OCI-LY7 (cell line): ENCODE measurements around the gene FN3K. TPM values are rescaled to one million over a fixed set of nuclear protein-coding genes. Genes with fewer than 3 reads are reported as not detected.

Source experiments
- BruUV-seq: library from RNA; stranded (reverse); fragments of 400-500 nt; replicated peaks from 2 replicates; lab custom pipeline; 2021; lab: Mats Ljungman, UMichigan
- CTCF ChIA-PET: fragments of 300-600 bp; sonication (Branson Sonifier 250); formaldehyde crosslinking; loops from one replicate; lab custom pipeline; 2022; ENCODE audit warnings: antibody characterized with exemption; ENCODE audit not compliant: unreplicated experiment; lab: Charles Lee
- POLR2A ChIA-PET: fragments of 300-600 bp; sonication (Branson Sonifier 250); formaldehyde crosslinking; loops from one replicate; lab custom pipeline; 2022; ENCODE audit warnings: antibody characterized with exemption; lab: Charles Lee
- DNase-seq: peaks from one replicate; pipeline ENCODE4 v3.0.0-alpha.2; 2015; ENCODE audit warnings: low spot score
- H2AFZ ChIP-seq: fragments of 200-600 bp; sonication (generic), shearing (Covaris generic); 2 replicates; pipeline ENCODE4 v1.6.1; 2014; ENCODE audit warnings: mild to moderate bottlenecking, antibody characterized with exemption, low read length, moderate library complexity
- H3K27ac ChIP-seq: fragments of 200-600 bp; sonication (generic); 2 replicates; pipeline ENCODE4 v1.5.1; 2014; ENCODE audit warnings: mixed run types, low read depth, mild to moderate bottlenecking, moderate library complexity, low read length, inconsistent platforms; ENCODE audit not compliant: poor library complexity, severe bottlenecking
- H3K36me3 ChIP-seq: fragments of 200-600 bp; sonication (generic); 2 replicates; pipeline ENCODE4 v1.6.1; 2014; ENCODE audit warnings: mild to moderate bottlenecking, antibody characterized with exemption, low read length, moderate library complexity, mixed read lengths; ENCODE audit not compliant: insufficient read depth
- H3K4me1 ChIP-seq: fragments of 200-600 bp; sonication (generic); 2 replicates; pipeline ENCODE4 v1.5.1; 2014; ENCODE audit warnings: mild to moderate bottlenecking, low read length; ENCODE audit not compliant: insufficient read depth, poor library complexity, severe bottlenecking
- H3K4me2 ChIP-seq: fragments of 200-600 bp; sonication (generic); 2 replicates; pipeline ENCODE4 v1.6.1; 2014; ENCODE audit warnings: mild to moderate bottlenecking, low read length
- H3K4me3 ChIP-seq: fragments of 200-600 bp; sonication (generic); 2 replicates; pipeline ENCODE4 v1.5.1; 2014; ENCODE audit warnings: mild to moderate bottlenecking, low read depth, low read length; ENCODE audit not compliant: poor library complexity, severe bottlenecking
- H3K79me2 ChIP-seq: fragments of 200-600 bp; sonication (generic); 2 replicates; pipeline ENCODE4 v1.6.1; 2016; ENCODE audit warnings: low read depth, mild to moderate bottlenecking, low read length, moderate library complexity, mixed read lengths; ENCODE audit not compliant: insufficient read depth
- H3K9me2 ChIP-seq: fragments of 200-600 bp; sonication (generic); 2 replicates; pipeline ENCODE4 v1.6.1; 2016; ENCODE audit warnings: mild to moderate bottlenecking, low read length, mixed read lengths; ENCODE audit not compliant: insufficient read depth
- H3K9me3 ChIP-seq: fragments of 200-600 bp; sonication (generic); 2 replicates; pipeline ENCODE4 v1.6.1; 2014; ENCODE audit warnings: mild to moderate bottlenecking, mixed run types, low read length, mixed read lengths
- H4K20me1 ChIP-seq: fragments of 200-600 bp; sonication (generic); 2 replicates; pipeline ENCODE4 v1.6.1; 2014; ENCODE audit warnings: mild to moderate bottlenecking, antibody characterized with exemption, low read length, moderate library complexity, mixed read lengths; ENCODE audit not compliant: insufficient read depth
- CTCF ChIP-seq: fragments of 200-600 bp; sonication (generic); conservative IDR thresholded peaks from 2 replicates; pipeline ENCODE4 v1.5.1; 2014; ENCODE audit warnings: mild to moderate bottlenecking, antibody characterized with exemption, low read length, moderate library complexity, mixed read lengths
- EZH2phosphoT487 ChIP-seq: fragments of 200-600 bp; sonication (generic); IDR thresholded peaks from 2 replicates; pipeline ENCODE4 v1.6.1; 2018; ENCODE audit warnings: low read depth, borderline replicate concordance, mild to moderate bottlenecking, mixed run types, antibody characterized with exemption, low read length, moderate library complexity, mixed read lengths
- intact Hi-C: fragments of 100-400 bp; cut with micrococcal nuclease; formaldehyde crosslinking; loops from one replicate; pipeline ENCODE4 v1.10.0; 2022; ENCODE audit not compliant: unreplicated experiment
- total RNA-seq, 2 experiments: library from RNA; depleted of rRNA in 1 of 2; stranded (reverse); fragments of >200 nt in 1 of 2; shearing (Covaris generic) in 1 of 2; gene quantifications; 2 replicates each; pipeline ENCODE4 v1.2.3, GENCODE V29; 2014 to 2022

The FN3K gene
- total RNA-seq, 2 experiments from 2014 or later: 3.8 to 32.3 TPM

DNA sequence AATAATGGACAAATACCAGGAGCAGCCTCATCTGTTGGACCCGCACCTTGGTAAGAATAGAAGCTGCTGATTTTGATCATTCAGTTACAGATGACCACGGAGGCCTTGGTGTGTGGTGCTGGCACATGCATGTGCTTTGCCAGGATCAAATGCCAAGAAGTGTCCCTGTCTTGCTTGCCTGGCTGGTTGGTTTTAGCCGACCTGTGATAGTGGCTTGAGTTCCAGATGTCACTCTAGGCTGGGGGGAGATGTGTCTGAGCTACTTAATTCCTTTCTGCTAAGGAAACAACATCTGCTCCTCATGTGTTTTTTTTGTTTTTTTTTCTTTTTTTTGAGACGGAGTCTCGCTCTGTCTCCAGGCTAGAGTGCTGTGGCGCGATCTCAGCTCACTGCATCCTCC, 20.8 kb downstream of the FN3K start:
- peaks cover 31% of the 10 kb centered on the region for H3K4me1 ChIP-seq
- no peaks in the 10 kb centered on the region for H4K20me1 ChIP-seq
- ChIA-PET POLR2A (interaction anchor here (0.6 to 1.8 kb wide), 4 partner anchors 40 to 413 kb away, joined by 3 to 5 read pairs (median 4); no protein-coding TSS in a partner anchor), CTCF (no interaction called here)
- no peaks in the 10 kb centered on the region for H3K9me2 ChIP-seq
- no peak for DNase-seq
- no peaks in the 10 kb centered on the region for H3K9me3 ChIP-seq
- no TSS peak for BruUV-seq
- H3K4me3 ChIP-seq: no peak overlapping the region
- H2AFZ ChIP-seq: no peak overlapping the region
- TF ChIP-seq EZH2phosphoT487: no peak
- no peak for TF ChIP-seq CTCF
- H3K36me3 ChIP-seq: peaks cover 46% of the 10 kb centered on the region
- H3K79me2 ChIP-seq: peaks cover 33% of the 10 kb centered on the region
- intact Hi-C loops: no loop called here
- no peak overlapping the region for H3K4me2 ChIP-seq
- H3K27ac ChIP-seq: no peak overlapping the region

- H2AFZ ChIP-seq: no peak overlapping the region
- H3K4me1 ChIP-seq: no peaks in the 10 kb centered on the region
- POLR2A ChIA-PET: interaction anchor here (0.6 kb wide), 2 partner anchors 280 to 358 kb away, joined by 3 to 6 read pairs; no protein-coding TSS in a partner anchor
- H3K4me3 ChIP-seq: no peak overlapping the region
- H3K9me3 ChIP-seq: peaks cover 12% of the 10 kb centered on the region; the same call in 1 of the 2 replicates
- intact Hi-C loops: loop anchor here (5.0 kb wide), 1 partner anchor 413 kb away; no protein-coding TSS in a partner anchor
- no peak overlapping the region for H3K4me2 ChIP-seq
- no peak overlapping the region for H3K27ac ChIP-seq
- TF ChIP-seq CTCF: no peak
- H3K9me2 ChIP-seq: no peaks in the 10 kb centered on the region
- H4K20me1 ChIP-seq: no peaks in the 10 kb centered on the region
- H3K79me2 ChIP-seq: no peaks in the 10 kb centered on the region
- CTCF ChIA-PET: no interaction called here
- DNase-seq: no peak
- no TSS peak for BruUV-seq
- peaks cover 86% of the 10 kb centered on the region for H3K36me3 ChIP-seq
These were observed 30.0 kb downstream of the FN3K start for GRCh38 chr17:82765371-82765770.

GRCh38 chr17:82767041-82767754, 31.8 kb downstream of the FN3K start:
- Histone ChIP-seq H3K4me3 (no peak overlapping the region), H3K9me3 (peaks cover 12% of the 10 kb centered on the region; the same call in 1 of the 2 replicates), H3K4me2 (no peak overlapping the region), H2AFZ (no peak overlapping the region), H4K20me1 (no peaks in the 10 kb centered on the region), H3K4me1 (no peaks in the 10 kb centered on the region), H3K27ac (no peak overlapping the region), H3K9me2 (no peaks in the 10 kb centered on the region), H3K79me2 (no peaks in the 10 kb centered on the region), H3K36me3 (peaks cover 90% of the 10 kb centered on the region)
- CTCF ChIA-PET: interaction anchor here (0.6 kb wide), 1 partner anchor 416 kb away, joined by 3 read pairs; no protein-coding TSS in a partner anchor
- intact Hi-C loops: loop anchor here (1.0 to 5.0 kb wide), 3 partner anchors 88 to 415 kb away; no protein-coding TSS in a partner anchor
- BruUV-seq: no TSS peak
- no peak for TF ChIP-seq EZH2phosphoT487
- peak; percentile 92 for TF ChIP-seq CTCF
- POLR2A ChIA-PET: no interaction called here
- peak; percentile 73 for DNase-seq
